ENCODE data around the gene LIPG.

The LIPG gene

DNA sequence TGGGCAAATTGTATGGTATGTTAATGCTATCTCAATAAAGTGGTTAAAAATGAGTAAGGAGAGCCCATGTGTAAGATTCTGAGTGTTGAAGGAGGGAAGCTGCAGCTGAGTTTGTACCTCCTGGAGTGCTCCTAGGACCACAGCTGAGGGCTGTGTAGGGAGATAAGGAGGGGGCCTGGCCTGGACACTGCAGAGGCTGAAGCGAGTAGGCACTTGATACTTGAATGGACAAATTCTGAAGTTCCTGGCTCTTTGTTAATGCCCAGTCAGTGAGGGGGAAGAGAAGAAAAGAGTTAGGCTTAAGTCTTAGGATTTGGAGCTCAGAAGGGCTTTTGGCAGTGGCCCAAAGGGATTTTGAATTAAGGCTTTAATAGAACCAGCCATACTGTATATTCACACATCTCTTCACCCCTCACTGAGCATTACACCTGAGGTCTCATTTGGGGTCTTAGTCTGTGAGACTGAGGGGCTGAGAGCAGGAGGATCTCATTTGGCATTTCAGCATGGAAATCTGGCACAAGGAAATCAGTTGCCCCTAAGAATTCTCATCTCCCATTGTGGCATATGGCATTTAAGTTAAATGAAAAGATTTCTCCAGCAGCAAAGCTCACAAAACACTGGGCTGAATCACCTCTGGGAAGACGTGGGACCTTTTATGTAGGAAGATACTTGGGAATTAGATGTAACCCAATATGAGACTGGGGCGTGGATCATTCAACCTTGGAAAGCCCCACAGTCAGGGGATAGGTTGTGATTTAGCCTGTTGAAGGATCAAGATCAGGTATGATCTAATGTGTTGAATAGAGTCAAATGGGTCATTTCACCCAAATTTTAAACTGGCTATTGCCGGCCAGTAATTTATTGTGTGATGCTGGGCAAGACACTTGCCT, 46.8 kb downstream of the LIPG start:
- Mint-ChIP-seq H3K4me1 (ENCODE audit: low read depth) (no peaks in the 10 kb centered on the region), H3K4me3 (no peak overlapping the region), H3K9me3 (peaks cover 10% of the 10 kb centered on the region), H3K36me3 (ENCODE audit: low read depth) (no peaks in the 10 kb centered on the region), H3K27ac (no peak overlapping the region), H3K27me3 (peaks cover 15% of the 10 kb centered on the region)

DNA sequence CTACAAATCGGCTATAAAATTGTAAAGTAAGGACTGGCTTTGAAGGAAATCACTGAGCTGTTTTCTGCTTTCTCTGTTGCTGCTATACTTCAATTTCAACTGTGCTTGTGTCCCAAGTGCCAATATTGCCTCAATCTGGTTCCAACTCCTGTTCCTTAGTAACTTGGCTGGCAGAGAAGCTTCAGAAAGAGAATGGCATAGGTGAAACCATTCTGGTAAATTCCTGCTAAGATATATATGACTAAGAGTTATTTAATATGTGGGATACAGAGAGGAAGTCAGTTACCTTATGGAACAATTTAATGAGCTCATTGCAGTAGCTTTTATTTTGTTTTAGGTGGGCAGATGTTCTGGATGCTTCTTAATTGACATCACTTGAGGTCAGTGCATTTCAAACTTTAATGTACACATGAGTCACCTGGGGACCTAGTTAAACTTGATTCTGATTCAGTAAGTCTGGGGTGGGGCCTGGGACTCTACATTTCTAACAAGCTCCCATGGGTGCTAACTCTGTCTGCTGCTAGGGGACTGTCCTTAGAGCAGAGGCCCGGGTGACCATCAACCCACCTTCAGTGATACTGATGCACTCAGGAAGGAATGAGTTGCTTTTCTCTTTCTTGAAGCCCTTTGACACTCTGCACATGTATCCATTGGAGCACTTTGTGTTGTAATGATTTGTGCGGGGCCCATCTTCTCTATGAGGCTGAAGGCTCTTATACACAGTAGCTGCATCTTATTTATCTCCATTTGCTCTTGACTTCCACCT, 47.6 kb downstream of the LIPG start:
- H3K9me3 Mint-ChIP-seq, result peaks cover 10% of the 10 kb centered on the region
- H3K27ac Mint-ChIP-seq, result no peak overlapping the region
- peaks cover 8% of the 10 kb centered on the region for H3K27me3 Mint-ChIP-seq
- no peaks in the 10 kb centered on the region for H3K4me1 Mint-ChIP-seq (ENCODE audit: low read depth)
- no peak overlapping the region for H3K4me3 Mint-ChIP-seq
- H3K36me3 Mint-ChIP-seq (ENCODE audit: low read depth), result no peaks in the 10 kb centered on the region

DNA sequence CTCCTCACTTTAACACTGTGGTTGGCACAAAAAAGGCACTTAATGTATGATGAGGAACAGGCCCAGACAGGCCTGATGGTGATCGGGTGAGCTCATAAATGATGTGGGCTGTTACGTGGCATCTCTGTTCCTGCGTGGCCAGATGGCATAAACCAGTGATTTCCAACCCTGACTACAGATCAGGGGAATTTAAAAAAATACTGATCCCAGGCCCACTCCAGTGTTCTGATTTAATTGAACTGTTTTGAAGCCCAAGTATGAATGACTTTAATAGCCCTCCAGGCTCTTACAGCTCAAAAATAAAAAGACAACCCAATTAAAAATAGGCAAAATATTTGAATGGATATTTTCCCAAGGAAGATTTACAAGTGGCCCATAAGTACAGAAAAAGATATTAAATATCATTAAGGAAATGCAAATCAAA, 48.2 kb downstream of the LIPG start:
- no peaks in the 10 kb centered on the region for H3K4me1 Mint-ChIP-seq (ENCODE audit: low read depth)
- no peaks in the 10 kb centered on the region for H3K36me3 Mint-ChIP-seq (ENCODE audit: low read depth)
- no peak overlapping the region for H3K4me3 Mint-ChIP-seq
- peaks cover 9% of the 10 kb centered on the region for H3K9me3 Mint-ChIP-seq
- peaks cover 4% of the 10 kb centered on the region for H3K27me3 Mint-ChIP-seq
- no peak overlapping the region for H3K27ac Mint-ChIP-seq

DNA sequence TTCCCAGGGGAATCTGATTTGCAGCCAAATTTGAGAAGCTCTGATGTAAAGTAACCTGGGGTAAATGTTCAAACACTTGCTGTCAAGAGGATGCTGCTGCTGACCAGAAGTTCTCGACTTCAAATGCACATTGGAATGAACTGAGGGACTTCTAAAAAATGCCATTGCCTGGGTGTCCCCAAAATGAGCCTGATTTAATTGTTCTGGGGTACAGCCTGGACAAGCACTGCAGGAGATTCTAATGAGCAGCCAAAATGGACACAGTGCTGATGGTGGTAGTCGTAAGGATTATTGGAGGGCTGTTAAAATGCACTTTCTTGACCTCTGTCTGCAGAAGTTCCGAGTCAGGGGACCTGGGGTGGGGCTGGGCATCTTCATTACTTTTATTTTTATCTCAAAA, 49.5 kb downstream of the LIPG start:
- H3K36me3 Mint-ChIP-seq (ENCODE audit: low read depth), result no peaks in the 10 kb centered on the region
- H3K27ac Mint-ChIP-seq, result no peak overlapping the region
- no peaks in the 10 kb centered on the region for H3K4me1 Mint-ChIP-seq (ENCODE audit: low read depth)
- no peaks in the 10 kb centered on the region for H3K27me3 Mint-ChIP-seq
- no peaks in the 10 kb centered on the region for H3K9me3 Mint-ChIP-seq
- H3K4me3 Mint-ChIP-seq, result no peak overlapping the region

DNA sequence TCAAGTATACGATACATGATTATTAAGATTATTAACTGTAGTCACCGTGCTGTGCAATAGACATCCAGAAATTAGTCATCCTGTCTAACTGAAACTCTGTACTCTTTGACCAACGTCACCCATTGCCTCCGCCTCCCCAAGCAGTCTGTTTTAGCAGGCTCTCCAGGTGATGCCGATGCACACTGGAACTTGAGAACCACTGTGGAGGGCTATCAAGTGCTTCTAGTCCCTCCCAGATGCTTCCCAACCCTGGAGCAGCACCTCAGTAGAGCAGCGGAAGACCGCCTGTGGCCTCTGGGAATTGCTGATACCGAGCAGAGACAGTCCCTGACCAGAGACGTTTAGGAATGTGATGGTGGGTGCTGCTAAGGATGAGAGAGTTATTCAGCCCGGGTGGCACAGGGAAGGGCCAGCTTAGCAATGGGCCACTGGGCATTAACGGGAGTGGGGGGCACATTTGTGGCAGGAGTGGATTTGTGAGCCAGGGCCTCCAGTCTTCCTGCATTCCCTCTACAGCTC, 50.7 kb downstream of the LIPG start:
- no peak overlapping the region for H3K27ac Mint-ChIP-seq

DNA sequence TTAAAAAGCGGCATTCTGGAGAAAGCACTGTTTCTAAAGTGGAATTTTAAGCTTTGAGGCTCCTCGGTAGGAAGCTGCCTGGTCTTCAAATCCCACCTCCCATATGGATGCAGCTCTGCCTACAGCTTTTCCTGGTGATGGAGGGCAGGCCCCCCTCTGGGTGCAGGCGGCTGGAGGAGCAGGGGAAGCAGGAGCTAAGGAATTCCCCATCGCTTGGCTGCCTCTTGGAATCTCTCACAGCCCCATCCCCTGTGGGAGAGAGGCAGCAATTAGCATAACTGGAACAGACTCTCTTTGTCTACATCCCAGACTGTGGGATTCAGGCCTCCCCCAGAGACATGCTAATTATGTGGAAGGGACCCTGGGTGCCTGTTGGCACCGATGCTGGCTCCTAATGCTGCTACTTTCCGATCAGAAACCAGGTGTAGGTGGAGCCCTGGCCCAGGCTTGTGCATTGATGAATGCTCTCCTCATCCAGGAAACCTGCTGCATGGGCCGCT, 51.3 kb downstream of the LIPG start:
- Mint-ChIP-seq H3K27me3 (no peaks in the 10 kb centered on the region), H3K4me1 (ENCODE audit: low read depth) (no peaks in the 10 kb centered on the region), H3K27ac (no peak overlapping the region), H3K9me3 (no peaks in the 10 kb centered on the region), H3K4me3 (no peak overlapping the region), H3K36me3 (ENCODE audit: low read depth) (no peaks in the 10 kb centered on the region)

More for the DNA sequence above, 50.7 kb downstream of the LIPG start:
- H3K9me3 Mint-ChIP-seq, result no peaks in the 10 kb centered on the region
- no peaks in the 10 kb centered on the region for H3K36me3 Mint-ChIP-seq (ENCODE audit: low read depth)
- no peaks in the 10 kb centered on the region for H3K4me1 Mint-ChIP-seq (ENCODE audit: low read depth)
- no peak overlapping the region for H3K4me3 Mint-ChIP-seq
- H3K27me3 Mint-ChIP-seq, result no peaks in the 10 kb centered on the region

DNA sequence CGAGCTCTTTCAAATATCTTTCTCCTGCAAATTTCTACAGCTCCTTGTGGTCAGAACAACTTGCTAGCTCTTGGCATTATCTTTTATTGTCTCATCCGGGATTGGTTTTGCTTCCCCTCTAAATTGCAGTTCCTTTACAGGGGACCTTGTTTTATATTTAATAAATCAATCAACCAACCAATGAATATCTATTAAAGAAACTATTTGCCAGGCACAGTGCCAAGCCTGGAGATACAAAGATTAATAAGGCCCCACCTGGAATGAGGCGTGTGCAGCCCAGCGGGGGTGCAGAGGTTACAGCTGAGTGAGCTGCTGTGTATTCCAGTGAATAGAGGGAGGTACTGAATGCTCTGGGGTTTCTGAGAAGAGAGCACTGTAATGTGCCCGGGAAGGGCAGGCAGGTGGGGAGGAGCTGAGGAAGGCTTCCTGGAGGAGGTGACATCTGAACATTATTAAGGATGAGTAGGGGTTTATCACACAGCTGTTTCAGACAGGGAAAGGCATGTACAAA, 51.8 kb downstream of the LIPG start:
- no peaks in the 10 kb centered on the region for H3K4me1 Mint-ChIP-seq (ENCODE audit: low read depth)
- no peak overlapping the region for H3K27ac Mint-ChIP-seq
- H3K9me3 Mint-ChIP-seq, result no peaks in the 10 kb centered on the region
- H3K27me3 Mint-ChIP-seq, result no peaks in the 10 kb centered on the region
- no peaks in the 10 kb centered on the region for H3K36me3 Mint-ChIP-seq (ENCODE audit: low read depth)
- no peak overlapping the region for H3K4me3 Mint-ChIP-seq

DNA sequence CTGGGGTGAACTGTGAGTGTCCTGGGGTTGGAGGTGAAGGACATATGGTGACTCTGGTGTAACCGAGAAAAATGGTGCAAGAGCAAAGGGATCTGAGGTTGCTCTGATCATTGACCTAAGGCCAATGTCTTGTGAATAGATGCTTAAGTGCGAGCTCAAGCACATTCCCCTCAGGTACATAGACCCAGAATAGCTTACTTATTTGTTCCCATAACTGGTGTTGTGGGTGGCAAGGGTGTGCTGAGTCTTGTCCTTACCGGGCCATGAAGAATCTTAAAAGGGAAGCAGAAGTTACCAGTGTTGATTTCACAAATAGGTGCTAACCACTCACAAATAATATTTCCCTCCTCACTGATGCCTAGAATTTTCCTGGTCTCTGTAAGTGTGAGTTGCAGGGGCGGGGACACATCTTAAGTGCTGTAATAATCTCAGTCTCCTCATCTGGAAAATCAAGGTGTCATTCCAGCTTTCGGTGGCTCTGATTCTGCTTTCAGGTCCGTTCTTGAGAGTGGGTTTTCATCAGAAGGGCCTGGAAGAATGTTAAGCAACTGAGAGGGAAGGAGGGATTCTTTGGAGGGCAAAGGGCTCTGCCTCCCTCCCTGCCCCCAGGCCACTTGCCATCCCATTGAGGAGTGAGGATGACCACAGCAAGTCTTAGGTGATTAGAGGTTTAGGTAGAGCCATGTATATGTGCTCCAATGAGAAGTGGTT, 54.9 kb downstream of the LIPG start:
- H3K9me3 Mint-ChIP-seq, result no peaks in the 10 kb centered on the region
- no peak overlapping the region for H3K4me3 Mint-ChIP-seq
- no peak overlapping the region for H3K27ac Mint-ChIP-seq
- H3K27me3 Mint-ChIP-seq, result peaks cover 8% of the 10 kb centered on the region
- no peaks in the 10 kb centered on the region for H3K36me3 Mint-ChIP-seq (ENCODE audit: low read depth)
- H3K4me1 Mint-ChIP-seq (ENCODE audit: low read depth), result no peaks in the 10 kb centered on the region

DNA sequence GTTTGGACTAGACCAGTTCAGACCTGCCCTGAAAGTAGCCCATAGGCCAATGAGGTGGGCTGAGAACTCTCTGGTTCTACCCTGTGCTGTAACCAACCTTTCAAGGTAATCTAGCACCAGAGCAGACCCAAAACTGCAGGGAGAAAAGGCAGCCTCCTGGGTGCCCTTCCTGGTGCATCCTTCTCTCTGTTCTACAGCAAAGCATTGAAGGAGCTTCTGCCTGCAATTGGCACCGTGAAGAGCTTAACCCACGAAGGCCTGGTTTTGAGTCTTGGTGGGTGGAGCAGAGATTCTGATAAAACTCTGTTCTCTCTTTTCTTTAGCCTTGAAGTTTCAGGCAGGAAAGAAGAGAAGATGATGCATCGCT, 55.5 kb downstream of the LIPG start:
- H3K27me3 Mint-ChIP-seq, result peaks cover 9% of the 10 kb centered on the region
- H3K4me1 Mint-ChIP-seq (ENCODE audit: low read depth), result no peaks in the 10 kb centered on the region
- no peaks in the 10 kb centered on the region for H3K36me3 Mint-ChIP-seq (ENCODE audit: low read depth)
- H3K4me3 Mint-ChIP-seq, result no peak overlapping the region
- no peaks in the 10 kb centered on the region for H3K9me3 Mint-ChIP-seq
- no peak overlapping the region for H3K27ac Mint-ChIP-seq

DNA sequence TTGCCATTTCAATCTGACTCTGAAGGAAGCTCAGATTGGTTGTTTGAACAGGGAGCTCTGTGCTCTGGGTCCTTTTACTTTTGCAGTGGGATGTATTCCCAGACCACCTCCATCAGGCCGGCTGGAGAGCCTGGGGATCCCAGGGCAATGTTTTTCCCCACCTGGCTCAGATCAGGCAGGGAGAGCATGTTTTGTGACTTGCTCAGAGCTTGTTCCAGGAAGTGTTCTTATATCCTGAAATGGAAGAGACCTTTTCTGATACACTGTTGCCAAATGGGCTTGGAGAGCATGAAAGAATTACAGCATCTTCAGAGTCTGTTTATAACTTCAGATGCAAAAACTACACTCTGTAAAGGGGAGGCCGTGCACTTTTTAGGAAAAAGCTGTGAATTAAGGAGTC, 56.0 kb downstream of the LIPG start:
- Mint-ChIP-seq H3K4me3 (no peak overlapping the region), H3K36me3 (ENCODE audit: low read depth) (no peaks in the 10 kb centered on the region), H3K4me1 (ENCODE audit: low read depth) (no peaks in the 10 kb centered on the region), H3K27me3 (peaks cover 14% of the 10 kb centered on the region), H3K9me3 (no peaks in the 10 kb centered on the region), H3K27ac (no peak overlapping the region)

DNA sequence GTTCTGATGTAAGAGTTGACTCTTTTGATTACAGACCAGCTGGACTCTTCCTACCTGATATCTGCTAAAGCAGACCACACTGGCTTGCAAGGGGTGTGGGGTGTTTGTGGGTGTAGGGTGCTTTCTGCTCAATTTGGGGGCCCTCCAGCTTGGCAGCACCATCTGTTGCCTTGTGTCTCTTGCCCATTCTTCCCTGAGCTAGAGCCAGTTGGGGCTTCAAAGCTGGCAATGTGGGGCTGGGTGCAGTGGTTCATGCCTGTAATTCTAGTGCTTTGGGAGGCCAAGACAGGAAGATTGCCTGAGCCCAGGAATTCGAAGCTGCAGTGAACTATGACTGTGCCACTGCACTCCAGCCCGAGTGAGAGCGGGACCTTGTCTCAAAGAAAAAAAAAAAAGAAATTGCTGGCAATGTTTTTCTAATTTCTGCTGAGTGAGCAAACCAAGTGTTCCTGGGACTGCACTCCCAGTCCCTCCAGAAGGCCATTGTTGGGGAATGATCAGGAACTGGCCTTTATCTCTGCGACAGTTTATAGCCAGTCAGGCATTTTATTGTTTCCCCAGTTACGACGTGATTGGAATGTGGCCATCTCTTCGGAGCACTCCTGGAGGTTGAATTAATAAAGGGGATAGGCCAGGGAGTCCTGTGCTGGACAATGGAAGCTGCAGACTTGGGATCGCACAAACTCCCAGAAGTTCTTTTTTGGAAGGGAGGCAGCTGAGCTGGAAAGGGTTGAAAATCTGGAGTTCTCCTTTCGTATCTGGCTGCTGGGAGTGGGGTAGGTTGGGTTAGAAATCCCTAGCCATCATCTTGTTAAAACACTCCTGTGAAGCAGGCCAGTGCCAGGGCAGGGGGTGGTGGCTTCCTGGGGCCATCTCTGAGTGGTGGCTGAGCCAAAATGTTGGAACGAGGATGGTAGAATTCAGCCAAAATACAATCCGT, 57.2 kb downstream of the LIPG start:
- H3K36me3 Mint-ChIP-seq (ENCODE audit: low read depth), result no peaks in the 10 kb centered on the region
- H3K27me3 Mint-ChIP-seq, result peaks cover 18% of the 10 kb centered on the region
- no peak overlapping the region for H3K27ac Mint-ChIP-seq
- H3K4me3 Mint-ChIP-seq, result no peak overlapping the region
- no peaks in the 10 kb centered on the region for H3K9me3 Mint-ChIP-seq
- H3K4me1 Mint-ChIP-seq (ENCODE audit: low read depth), result no peaks in the 10 kb centered on the region

DNA sequence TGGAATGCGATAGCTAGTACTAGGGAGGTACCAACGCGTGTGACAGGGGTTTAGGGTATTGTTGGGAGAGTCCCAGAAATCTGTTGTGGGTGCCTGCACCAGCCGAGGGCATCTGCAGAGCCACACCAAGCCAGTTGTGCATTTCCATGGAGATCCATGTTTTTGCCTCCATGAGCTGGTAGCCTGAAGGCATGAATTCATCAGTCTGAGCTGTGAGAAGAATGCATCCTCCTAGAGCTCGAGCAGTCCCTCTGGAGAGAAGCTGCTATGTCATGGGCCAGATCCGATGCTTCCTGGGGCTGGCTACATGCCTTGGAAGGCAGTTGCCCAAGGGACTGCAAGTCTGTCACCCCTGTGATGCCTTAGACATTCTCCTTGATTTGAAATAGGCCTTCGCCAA, 57.9 kb downstream of the LIPG start:
- Mint-ChIP-seq H3K36me3 (ENCODE audit: low read depth) (no peaks in the 10 kb centered on the region), H3K27ac (no peak overlapping the region), H3K4me1 (ENCODE audit: low read depth) (no peaks in the 10 kb centered on the region), H3K27me3 (peaks cover 18% of the 10 kb centered on the region), H3K9me3 (no peaks in the 10 kb centered on the region), H3K4me3 (no peak overlapping the region)

DNA sequence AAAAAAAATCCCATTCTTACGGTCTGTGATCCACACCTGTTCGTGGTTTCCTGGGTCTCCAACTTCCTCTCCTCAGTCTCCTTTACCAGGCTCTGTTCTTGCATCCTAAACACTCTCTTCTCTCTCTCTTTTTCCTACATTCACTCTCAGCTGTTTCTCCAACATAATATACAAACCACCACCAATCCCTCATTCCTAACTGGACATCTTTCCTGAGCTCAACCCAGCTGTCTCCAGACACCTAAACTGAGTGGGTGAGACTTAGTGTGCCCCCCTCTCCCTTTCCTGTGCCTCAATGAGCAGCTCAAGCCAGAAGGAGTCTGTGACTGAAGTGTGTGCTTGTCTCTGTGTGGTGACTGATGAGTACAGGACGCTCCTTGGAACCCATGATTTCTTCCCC, 59.4 kb downstream of the LIPG start:
- Mint-ChIP-seq H3K9me3 (no peaks in the 10 kb centered on the region), H3K27ac (peak overlapping the region; percentile 2), H3K27me3 (peaks cover 18% of the 10 kb centered on the region), H3K36me3 (ENCODE audit: low read depth) (no peaks in the 10 kb centered on the region), H3K4me3 (no peak overlapping the region), H3K4me1 (ENCODE audit: low read depth) (no peaks in the 10 kb centered on the region)
